ENCODE data around the gene HMCN2.

- TF ChIP-seq CTCF (conservative IDR thresholded peaks at IDR 0.05; ENCODE audit: low read length) (no peak), EZH2phosphoT487 (IDR thresholded peaks at IDR 0.05; ENCODE audit: borderline replicate concordance) (no peak)
Measured at GRCh38 chr9:130245474-130245873, 20.1 kb upstream of the HMCN2 start.
